Left lung (tissue), 10 donors: ENCODE data around the gene LMTK3. TPM values are rescaled to one million over a fixed set of nuclear protein-coding genes. Genes with fewer than 3 reads are reported as not detected.
A peak's percentile ranks its signal among the peaks of the same experiment; 100 is the strongest.

Source experiments
- ATAC-seq: fragments of 200-7000 bp; cut with Tn5 transposase; one replicate; pipeline ENCODE4 v1.9.1; 2020; ENCODE audit warnings: moderate library complexity
- DNase-seq, 4 donors: peaks; one replicate each; pipeline ENCODE4 v3.0.0-alpha.2; 2013 to 2020
- H3K27ac ChIP-seq, 2 donors: fragments of 200-600 bp; sonication (generic) in 1 of 2; one replicate each; pipeline versions ENCODE4 v1.5.0 to v1.8.0; 2020 to 2021
- H3K27me3 ChIP-seq, 2 donors: fragments of 200-600 bp; sonication (generic) in 1 of 2; one replicate each; pipeline versions ENCODE4 v1.5.0 to v1.8.0; 2020 to 2021
- H3K36me3 ChIP-seq, 2 donors: fragments of 200-600 bp; sonication (generic) in 1 of 2; one replicate each; pipeline versions ENCODE4 v1.5.0 to v1.8.0; 2020 to 2021
- H3K4me1 ChIP-seq, 2 donors: fragments of 200-600 bp; one replicate each; pipeline ENCODE4 v1.8.0; 2021
- H3K4me3 ChIP-seq, 2 donors: fragments of 200-600 bp; sonication (generic) in 1 of 2; one replicate each; pipeline versions ENCODE4 v1.5.0 to v1.8.0; 2020 to 2021; ENCODE audit warnings: mild to moderate bottlenecking in 1 of 2
- H3K9me3 ChIP-seq, 2 donors: fragments of 200-600 bp; sonication (generic) in 1 of 2; one replicate each; pipeline versions ENCODE4 v1.5.0 to v1.8.0; 2020 to 2021
- CTCF ChIP-seq, 2 donors: fragments of 200-600 bp; sonication (generic) in 1 of 2; IDR thresholded peaks; one replicate each; pipeline versions ENCODE4 v1.5.0 to v1.8.0; 2021; ENCODE audit warnings: antibody characterized with exemption in 2 of 2
- intact Hi-C, 2 donors: fragments of 100-400 bp; cut with DNase I; formaldehyde crosslinking; loops; one replicate each; pipeline versions ENCODE4 v1.11.2 to v1.14.2; 2022
- polyA plus RNA-seq, 6 donors: library from polyadenylated mRNA; unstranded; fragments of 120-200 nt; gene quantifications; one replicate each; pipeline ENCODE4 v1.2.1, GENCODE V29; 2013; ENCODE audit not compliant: insufficient read length in 6 of 6
- total RNA-seq, 2 donors: library from RNA; stranded (reverse); fragmentation: NEBNext Ultra II Directional; extraction: Animal tissue kit (Norgen Biotek cat#: 25700); gene quantifications; one replicate each; pipeline ENCODE4 v1.2.1, GENCODE V29; 2021
- donor health status: DM: no; HTN: yes; CAD: no.
- donor health status: DM: no; HTN: no; CAD: no.

LMTK3 gene
- total and polyA plus RNA-seq, 8 donors: 1.7 to 9.5 (median 3.1) TPM

GRCh38 chr19:48445256-48445605 is 66.4 kb downstream of the LMTK3 start:
- Histone ChIP-seq H3K4me3 (peak overlapping the region; percentile 64 to 99), H3K4me1 (peaks cover 16 to 43% of the 10 kb centered on the region in 2 donors), H3K36me3 (peaks cover 0 to 33% of the 10 kb centered on the region in 2 donors), H3K9me3 (no peaks in the 10 kb centered on the region), H3K27me3 (peaks cover 11 to 49% of the 10 kb centered on the region in 2 donors), H3K27ac (peak overlapping the region; percentile 90 to 94)
- ATAC-seq: peak; percentile 73
- peak in 1 of 4 donors; percentile 84 for DNase-seq
- peak in 1 of 2 donors; percentile 46 for TF ChIP-seq CTCF (IDR thresholded peaks at IDR 0.05)
- intact Hi-C loops: no loop called here

GRCh38 chr19:48444936-48445200 is 66.8 kb downstream of the LMTK3 start:
- DNase-seq: no peak
- peaks cover 16 to 43% of the 10 kb centered on the region in 2 donors for H3K4me1 ChIP-seq
- no peak for TF ChIP-seq CTCF (IDR thresholded peaks at IDR 0.05)
- H3K9me3 ChIP-seq: no peaks in the 10 kb centered on the region
- H3K27me3 ChIP-seq: peaks cover 11 to 52% of the 10 kb centered on the region in 2 donors
- peak overlapping the region; percentile 64 to 99 for H3K4me3 ChIP-seq
- ATAC-seq: no peak
- peak overlapping the region; percentile 90 to 94 for H3K27ac ChIP-seq
- peaks cover 0 to 29% of the 10 kb centered on the region in 2 donors for H3K36me3 ChIP-seq
- intact Hi-C loops: no loop called here

- Histone ChIP-seq H3K27ac (no peak overlapping the region), H3K9me3 (no peaks in the 10 kb centered on the region), H3K4me1 (peaks cover 16 to 43% of the 10 kb centered on the region in 2 donors), H3K36me3 (peaks cover 0 to 24% of the 10 kb centered on the region in 2 donors), H3K27me3 (peaks cover 11 to 52% of the 10 kb centered on the region in 2 donors), H3K4me3 (peak overlapping the region in 1 of 2 donors; percentile 64)
- peak in 1 of 4 donors; percentile 70 for DNase-seq
- intact Hi-C loops: no loop called here
- no peak for TF ChIP-seq CTCF (IDR thresholded peaks at IDR 0.05)
- no peak for ATAC-seq
Measured at GRCh38 chr19:48444129-48444935, 67.3 kb downstream of the LMTK3 start.

- peak overlapping the region in 1 of 2 donors; percentile 64 for H3K4me3 ChIP-seq
- H3K9me3 ChIP-seq: no peaks in the 10 kb centered on the region
- intact Hi-C loops: no loop called here
- DNase-seq (peak in 1 of 4 donors; percentile 77), ATAC-seq (no peak)
- peaks cover 0 to 18% of the 10 kb centered on the region in 2 donors for H3K36me3 ChIP-seq
- H3K4me1 ChIP-seq: peaks cover 16 to 43% of the 10 kb centered on the region in 2 donors
- no peak overlapping the region for H3K27ac ChIP-seq
- H3K27me3 ChIP-seq: peaks cover 11 to 52% of the 10 kb centered on the region in 2 donors
- TF ChIP-seq CTCF (IDR thresholded peaks at IDR 0.05): no peak
Measured at GRCh38 chr19:48443731-48444128, 67.9 kb downstream of the LMTK3 start.

- ATAC-seq: no peak
Measured at GRCh38 chr19:48443256-48443655, 68.4 kb downstream of the LMTK3 start.

More at GRCh38 chr19:48443256-48443655, 68.4 kb downstream of the LMTK3 start:
- peaks cover 0 to 13% of the 10 kb centered on the region in 2 donors for H3K36me3 ChIP-seq
- peak in 1 of 4 donors; percentile 83 for DNase-seq
- intact Hi-C loops: no loop called here
- no peak overlapping the region for H3K27ac ChIP-seq
- H3K27me3 ChIP-seq: peaks cover 11 to 52% of the 10 kb centered on the region in 2 donors
- no peak for TF ChIP-seq CTCF (IDR thresholded peaks at IDR 0.05)
- no peaks in the 10 kb centered on the region for H3K9me3 ChIP-seq
- H3K4me3 ChIP-seq: peak overlapping the region in 1 of 2 donors; percentile 16
- H3K4me1 ChIP-seq: peaks cover 16 to 43% of the 10 kb centered on the region in 2 donors
